GM19328 (cell line): ENCODE results near the gene CLDN9.

Source experiments
- ATAC-seq: cut with Tn5 transposase; IDR thresholded peaks from one replicate; pipeline ENCODE4 v1.9.1; 2021; ENCODE audit warnings: mild to moderate bottlenecking, moderate library complexity; ENCODE audit not compliant: unreplicated experiment

The CLDN9 gene, protein sequence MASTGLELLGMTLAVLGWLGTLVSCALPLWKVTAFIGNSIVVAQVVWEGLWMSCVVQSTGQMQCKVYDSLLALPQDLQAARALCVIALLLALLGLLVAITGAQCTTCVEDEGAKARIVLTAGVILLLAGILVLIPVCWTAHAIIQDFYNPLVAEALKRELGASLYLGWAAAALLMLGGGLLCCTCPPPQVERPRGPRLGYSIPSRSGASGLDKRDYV

DNA sequence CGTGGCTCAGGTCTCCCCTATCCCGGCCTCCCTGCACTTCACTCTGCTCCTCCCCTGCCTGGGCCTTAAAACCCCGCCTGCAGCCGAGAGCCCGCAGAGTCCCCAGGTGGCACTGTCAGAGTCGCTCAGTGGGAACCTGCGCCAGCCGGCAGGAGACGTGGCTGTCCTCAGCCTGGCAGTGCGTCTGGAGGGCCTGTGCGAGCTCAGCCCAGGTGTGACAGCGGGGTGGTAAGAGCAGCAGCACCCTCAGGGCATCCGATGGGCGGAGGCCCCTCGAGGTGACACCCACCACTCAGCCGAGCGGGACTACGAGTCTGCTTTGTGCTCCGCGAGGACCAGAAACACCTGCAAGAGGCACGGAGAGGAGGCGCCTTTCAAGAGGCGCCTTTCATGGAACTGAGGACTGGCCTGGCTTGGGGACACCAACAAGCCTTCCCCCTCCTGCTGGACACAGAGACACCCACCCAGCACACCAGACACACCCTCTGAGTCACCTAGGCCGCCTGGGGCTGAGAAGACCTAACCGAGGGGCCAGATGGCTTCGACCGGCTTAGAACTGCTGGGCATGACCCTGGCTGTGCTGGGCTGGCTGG lies at the start of gene CLDN9:
CLDN9 (plus strand) TSS at position 96 of the 593 bp plus-strand sequence; CDS start at position 536, 440 bp downstream.
- no peak for ATAC-seq

DNA sequence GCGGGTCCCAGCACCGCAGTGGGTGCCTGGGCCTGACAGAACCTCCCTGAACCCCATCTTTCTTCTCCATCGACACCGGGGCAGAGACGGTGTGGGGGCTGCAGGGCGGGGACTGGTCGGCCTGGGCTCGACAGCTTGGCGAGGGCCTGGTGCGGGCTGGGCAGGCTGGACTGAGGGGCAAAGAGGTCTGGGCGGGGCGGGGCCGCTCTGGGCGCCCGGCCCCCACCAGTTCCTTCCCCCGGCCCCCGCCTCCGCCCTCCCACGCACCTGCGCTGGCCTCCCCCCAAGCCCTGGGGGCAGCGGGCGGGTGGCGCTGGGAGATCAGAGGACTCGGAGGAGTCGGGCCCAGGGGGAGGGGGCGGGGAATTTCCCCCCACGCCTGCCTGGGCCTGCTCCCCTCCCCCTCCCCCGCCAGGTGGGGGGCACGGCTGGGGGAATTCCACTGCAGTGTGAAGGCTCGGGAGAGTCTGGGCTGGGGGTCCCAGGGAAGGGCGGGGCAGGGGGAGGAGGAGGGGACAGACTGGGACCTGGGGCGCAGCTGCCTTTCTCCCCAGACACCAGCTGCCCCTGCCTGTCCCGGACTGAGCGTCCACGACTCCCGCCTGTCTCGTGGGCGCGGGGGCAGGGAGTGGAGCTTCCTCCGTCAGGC lies 49.5 kb upstream of the CLDN9 start:
- ATAC-seq: no peak

DNA sequence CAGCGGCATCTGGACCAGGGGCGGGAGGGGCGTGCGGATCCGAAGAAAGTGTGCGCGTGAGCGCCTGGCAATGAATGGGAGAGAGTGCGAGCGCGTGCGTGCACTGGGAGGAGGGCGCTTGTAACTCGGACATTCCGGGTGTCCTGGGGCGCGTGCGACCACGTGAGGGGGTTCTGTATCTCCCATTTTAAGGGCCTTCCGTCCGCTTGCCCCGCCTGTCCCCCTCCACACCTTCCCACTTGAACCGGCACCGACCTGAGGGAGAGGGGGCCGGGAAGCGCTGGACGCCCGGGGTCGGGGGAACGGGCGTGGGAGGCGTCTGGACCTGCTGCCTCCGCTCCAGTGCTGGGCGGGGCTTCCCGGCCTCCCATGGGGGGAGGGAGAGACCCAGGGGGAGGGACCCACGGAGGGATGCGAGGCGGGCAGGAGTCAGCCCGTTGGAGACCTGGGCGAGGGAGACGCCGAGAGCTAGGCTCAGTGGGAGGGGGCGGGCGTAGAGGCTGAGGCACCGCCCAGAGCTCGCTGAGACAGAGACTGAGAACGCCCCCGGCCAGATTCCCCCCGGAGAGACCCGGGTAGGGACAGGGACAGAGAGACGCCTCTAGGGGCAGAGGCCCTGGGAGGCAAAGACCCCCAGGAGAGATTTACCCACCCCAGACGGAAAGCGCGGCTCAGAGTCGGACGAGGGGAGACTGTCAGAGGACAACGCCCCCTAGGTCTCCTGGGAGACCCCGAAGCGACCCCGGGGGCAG lies 48.8 kb upstream of the CLDN9 start, which contains the start of gene KREMEN2:
KREMEN2 (plus strand) TSS at position 553 of the 752 bp plus-strand sequence. CDS start 246 bp downstream, outside the sequence.
- no peak for ATAC-seq

DNA sequence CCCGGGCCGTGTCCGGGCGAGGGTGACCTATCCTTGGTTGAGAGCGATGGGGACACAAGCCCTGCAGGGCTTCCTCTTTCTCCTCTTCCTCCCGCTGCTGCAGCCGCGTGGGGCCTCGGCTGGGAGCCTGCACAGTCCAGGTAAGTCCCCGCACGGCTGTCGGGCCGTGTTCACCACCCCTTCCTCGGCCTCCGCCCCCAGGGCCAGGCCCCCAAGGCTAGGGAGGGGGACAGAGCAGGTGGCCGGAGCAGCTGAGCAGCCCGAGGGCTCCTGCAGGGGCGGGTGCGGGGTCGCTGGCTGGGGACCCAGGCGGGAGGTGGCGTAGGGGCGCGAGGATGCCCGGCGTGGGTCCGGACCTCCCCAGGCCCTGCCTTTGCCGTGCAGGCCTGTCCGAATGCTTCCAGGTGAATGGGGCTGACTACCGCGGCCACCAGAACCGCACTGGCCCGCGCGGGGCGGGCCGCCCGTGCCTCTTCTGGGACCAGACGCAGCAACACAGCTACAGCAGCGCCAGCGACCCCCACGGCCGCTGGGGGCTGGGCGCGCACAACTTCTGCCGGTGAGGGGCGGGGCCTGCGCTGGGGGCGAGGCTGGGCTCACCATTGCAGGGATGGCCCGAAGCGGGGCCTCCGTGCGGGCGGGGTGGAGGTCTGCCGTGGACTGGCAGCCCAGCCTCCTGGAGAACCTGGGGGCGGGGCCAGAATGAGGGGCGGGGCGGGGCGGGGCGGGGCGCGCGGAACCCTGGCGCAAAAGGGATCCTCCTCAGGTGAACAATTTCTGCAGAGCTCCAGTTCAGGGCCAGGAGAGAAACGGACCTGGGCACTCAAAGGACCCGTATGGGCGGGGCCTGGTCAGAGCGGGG lies 48.0 kb upstream of the CLDN9 start:
- ATAC-seq: no peak

DNA sequence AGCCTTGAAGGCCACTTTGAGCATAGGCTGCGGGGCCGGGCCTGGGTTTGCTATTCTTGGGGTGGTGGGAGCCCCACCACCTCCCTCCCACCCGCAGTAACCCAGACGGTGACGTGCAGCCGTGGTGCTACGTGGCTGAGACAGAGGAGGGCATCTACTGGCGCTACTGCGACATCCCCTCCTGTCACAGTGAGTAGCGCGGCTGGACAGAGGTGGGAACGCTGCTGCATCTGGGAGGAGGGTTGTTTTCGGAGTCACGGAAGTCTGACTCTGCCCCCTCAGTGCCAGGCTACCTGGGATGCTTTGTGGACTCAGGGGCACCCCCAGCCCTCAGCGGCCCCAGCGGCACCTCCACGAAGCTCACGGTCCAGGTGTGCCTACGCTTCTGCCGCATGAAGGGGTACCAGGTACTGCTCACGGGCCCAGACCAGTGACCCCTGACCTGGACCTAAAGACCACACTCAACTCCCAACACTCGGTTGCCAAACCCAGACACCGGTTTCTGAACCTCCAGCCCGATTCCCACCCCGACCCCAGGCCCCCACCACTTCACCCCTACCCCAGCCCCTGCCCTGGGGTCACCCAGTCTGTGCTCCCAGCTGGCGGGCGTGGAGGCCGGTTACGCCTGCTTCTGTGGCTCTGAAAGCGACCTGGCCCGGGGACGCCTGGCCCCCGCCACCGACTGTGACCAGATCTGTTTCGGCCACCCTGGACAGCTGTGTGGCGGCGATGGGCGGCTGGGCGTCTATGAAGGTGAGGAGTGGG lies 46.5 kb upstream of the CLDN9 start:
- ATAC-seq: no peak

DNA sequence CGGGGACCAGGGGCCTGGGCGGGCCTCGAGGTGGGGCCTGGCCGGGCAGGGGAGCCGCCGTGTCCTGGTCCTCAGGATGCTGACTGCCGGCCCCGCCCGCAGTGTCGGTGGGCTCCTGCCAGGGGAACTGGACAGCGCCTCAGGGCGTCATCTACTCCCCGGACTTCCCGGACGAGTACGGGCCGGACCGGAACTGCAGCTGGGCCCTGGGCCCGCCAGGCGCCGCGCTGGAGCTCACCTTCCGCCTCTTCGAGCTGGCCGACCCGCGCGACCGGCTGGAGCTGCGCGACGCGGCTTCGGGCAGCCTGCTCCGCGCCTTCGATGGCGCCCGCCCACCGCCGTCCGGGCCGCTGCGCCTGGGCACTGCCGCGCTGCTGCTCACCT lies 45.9 kb upstream of the CLDN9 start:
- ATAC-seq: no peak

DNA sequence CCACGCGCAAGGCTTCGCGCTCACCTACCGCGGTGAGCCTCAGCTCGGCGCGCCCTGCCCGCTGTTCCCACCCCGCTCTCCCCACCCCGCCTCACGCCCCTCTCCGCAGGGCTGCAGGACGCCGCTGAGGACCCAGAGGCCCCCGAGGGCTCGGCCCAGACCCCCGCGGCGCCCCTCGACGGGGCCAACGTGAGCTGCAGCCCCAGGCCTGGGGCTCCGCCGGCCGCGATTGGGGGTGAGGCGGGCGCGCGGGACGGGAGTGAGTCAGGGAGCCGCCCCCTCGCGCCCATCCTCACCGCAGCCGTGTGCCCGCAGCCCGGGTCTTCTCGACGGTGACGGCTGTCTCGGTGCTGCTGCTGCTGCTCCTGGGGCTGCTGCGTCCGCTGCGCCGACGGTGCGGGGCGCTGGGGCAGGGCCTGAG lies 45.5 kb upstream of the CLDN9 start:
- ATAC-seq: no peak

DNA sequence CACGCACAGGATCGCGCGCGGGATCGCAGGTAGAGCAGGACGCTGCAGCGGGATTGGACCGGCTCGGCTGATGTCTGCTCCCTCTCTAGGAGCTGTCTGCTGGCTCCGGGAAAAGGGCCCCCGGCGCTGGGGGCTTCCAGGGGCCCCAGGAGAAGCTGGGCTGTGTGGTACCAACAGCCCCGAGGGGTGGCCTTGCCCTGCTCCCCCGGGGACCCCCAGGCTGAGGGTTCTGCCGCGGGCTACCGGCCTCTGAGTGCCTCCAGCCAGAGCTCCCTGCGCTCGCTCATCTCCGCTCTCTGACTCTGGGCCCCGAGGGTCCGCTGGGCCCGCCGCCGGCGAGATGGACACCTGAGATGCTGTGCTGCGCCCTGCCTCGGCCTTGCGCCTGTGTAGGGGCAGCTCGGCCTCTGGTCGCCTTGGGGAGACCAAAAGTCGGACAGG lies 45.0 kb upstream of the CLDN9 start:
- no peak for ATAC-seq

DNA sequence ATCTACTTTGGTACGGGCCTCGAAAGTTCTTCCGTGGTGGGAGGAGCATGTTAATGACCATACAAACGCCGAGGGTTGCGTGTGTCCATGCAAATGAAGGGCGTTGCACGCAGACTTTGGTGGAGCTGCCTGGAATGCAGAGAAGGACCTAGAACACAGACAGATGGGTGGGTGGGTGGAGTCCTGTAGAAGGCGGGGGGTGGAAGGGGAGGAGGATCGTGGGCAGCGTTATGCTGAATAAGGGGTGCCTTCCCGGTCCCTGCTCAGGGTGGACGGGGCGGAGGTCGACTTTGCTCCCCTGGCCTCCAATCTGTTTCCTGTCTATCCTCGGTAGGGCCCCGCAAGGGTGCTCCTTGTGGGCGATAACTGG lies 44.4 kb upstream of the CLDN9 start:
- no peak for ATAC-seq

DNA sequence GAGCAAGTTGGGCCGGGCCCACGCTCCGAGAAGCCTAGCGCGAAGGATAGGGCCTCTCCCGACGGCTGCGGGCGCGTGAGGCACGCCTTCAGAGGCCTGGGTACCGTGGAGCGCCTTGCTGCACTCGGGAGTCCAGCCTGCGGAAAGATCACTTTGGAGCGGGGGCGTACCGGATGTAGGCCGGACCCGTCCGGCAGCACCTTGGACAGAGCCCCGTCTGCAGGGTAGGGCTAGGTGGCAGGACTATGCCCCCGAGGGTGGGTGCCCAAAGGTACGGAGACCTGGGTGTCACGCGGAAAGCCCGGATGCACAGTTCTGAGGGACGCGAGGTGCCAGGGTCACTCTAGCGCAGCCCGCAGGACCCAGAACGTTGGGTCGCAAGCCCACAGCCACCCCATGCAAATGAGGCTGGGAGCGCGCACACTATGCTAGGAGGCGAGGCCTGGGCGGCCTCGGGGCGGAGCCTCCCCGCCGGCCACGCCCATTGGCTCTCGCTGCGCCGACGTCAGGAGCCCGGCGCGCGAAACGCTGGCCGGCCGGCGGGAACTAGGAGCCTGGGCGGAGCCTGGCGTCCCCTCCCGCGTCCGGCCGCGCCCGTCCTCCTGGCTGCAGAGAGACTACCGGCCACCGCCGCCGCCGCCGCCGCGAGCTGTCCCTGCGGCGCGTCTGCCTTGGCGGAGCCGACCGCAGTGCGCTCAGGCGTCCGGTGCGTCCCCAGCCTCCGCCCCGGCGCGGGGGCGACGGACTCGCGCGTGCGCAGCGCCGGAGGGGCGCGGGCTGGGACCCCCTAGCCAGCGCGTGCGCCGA lies 43.8 kb upstream of the CLDN9 start, which contains the start of gene PAQR4:
PAQR4 (plus strand) TSS at position 611 of the 807 bp plus-strand sequence. CDS start 327 bp downstream, outside the sequence.
- peak; percentile 69 for ATAC-seq

DNA sequence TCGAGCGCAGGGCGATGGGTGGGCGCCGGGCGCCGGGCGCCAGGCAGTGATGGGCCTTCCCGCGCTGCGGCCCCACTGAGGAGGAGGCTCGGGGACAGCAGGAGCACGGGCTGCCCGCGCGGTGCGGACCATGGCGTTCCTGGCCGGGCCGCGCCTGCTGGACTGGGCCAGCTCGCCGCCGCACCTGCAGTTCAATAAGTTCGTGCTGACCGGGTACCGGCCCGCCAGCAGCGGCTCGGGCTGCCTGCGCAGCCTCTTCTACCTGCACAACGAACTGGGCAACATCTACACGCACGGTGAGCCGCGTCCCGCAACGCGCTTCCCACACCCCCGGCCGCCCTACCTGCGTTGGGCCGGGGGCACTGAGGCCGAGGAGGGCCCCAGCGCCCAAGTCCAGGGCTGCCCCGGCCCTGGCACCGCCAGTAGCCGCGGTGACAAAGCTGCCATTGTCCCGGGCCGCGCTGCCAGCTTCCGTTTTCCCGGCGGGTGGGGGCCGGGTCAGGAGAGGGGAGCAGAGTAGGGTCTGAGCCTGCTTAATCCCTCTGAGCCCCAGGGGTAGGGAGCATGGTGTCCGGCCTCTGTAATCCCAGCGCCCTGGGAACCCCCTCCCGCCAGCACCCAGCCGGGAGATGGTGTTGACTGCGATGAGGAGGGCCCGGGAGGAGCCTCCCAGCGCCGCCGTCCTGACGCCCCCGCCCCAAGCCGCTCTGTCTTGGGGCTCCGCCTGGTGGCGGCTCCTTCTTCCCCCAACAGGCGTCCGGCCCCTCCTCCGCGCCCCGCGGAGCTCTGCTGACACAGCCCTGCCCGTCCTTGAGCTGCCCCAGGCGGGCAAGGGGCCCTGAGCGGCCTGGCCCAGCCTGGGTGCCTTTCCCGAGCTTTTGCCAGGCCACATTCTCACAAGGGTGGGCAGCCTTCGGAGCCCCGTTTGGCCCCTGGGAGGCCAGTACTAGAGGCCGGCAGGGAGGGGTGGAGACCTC lies 42.9 kb upstream of the CLDN9 start:
- ATAC-seq: peak; percentile 6

DNA sequence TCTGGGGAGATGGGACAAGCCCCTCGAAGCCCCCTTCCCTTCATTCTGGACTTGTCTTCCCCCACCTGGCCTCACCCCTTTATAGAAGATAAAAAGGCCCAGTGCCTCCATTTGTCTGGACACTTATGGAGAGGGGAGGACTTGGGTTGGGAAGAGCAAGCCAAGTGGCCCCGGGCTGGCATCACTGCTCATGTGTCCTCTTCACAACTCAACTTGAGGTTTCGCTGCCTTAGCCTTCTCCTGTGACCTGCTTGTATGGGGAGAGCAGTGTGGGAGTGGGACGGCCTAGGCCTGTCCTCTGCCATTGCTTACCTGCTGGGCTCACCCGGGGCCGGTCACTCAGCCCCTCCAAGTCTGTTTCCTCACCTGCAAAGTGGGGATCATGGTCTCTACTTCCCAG lies 42.2 kb upstream of the CLDN9 start:
- ATAC-seq: no peak

DNA sequence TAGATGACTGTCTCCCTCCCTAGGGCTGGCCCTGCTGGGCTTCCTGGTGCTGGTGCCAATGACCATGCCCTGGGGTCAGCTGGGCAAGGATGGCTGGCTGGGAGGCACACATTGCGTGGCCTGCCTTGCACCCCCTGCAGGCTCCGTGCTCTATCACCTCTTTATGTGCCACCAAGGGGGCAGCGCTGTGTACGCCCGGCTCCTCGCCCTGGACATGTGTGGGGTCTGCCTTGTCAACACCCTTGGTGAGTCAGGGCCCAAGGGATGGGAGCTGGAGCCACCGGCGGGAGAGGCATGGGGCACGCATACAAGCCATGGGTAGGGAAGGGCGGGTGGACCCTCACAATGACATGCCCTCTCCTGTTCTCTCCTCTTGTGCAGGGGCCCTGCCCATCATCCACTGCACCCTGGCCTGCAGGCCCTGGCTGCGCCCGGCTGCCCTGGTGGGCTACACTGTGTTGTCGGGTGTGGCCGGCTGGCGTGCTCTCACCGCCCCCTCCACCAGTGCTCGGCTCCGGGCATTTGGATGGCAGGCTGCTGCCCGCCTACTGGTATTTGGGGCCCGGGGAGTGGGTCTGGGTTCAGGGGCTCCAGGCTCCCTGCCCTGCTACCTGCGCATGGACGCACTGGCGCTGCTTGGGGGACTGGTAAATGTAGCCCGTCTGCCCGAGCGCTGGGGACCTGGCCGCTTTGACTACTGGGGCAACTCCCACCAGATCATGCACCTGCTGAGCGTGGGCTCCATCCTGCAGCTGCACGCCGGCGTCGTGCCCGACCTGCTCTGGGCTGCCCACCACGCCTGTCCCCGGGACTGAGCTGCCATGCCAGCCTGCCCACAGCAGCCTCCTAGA lies 41.4 kb upstream of the CLDN9 start:
- ATAC-seq: no peak

DNA sequence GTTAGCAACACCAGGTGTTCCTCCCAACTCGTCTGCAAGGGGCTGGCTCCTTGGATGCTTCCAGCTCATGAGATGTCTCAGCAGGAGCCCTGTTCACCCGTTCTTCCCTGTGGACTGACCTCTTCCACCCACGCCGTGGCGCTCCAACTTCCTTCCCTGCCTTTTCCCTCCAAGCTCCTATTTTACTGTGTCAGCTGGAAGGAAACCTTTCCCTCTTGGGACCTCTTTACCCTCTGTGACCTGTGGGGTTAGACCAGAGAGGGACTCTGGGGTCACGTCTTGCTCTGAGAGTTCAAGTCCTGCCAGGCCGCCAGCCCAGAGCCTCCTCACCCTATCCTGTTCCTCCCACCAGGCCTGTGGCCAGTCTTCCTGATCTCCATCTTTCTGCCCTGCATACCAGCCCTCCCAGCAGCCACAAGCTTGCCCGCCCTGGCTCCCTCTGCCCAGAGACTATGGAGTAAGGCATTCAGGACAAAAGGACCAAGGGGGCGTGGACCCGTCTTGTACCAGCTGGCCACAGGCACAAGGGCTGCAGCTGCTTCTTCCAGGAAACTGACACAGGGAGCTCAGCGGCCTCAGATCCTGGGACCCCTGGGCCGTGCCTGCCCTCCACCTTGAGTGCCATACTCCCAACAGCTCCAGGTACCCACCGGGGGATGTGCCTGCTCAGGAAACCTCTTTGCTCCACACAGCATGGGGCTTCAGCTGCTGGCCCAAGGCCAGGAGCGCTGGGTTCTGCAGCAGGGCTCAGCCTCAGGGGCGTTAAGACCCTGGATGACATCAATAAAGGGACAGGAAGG lies 40.5 kb upstream of the CLDN9 start:
- ATAC-seq: no peak

DNA sequence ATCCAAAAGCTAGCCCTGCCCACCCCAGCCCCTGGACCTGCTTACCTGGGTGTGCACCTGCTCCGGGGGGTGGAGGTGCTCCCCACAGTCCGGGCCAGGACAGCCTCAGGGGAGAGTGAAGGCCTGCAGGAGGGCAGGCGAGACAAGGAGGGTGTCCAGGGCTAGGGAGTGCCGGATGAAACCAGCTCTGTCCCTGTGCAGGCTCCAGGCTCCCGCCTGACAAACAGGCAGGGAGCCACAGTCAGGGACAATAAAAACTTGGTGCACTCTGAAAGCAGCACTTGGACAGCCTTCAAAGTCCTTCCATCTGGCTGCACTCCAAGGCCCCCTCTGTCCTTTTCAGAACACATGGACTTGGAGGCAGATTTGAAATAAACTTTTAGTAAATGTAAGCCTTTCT lies 39.6 kb upstream of the CLDN9 start:
- no peak for ATAC-seq
